K562 (cell line): ENCODE measurements around the gene PRR14. TPM values are rescaled to one million over a fixed set of nuclear protein-coding genes. Genes with fewer than 3 reads are reported as not detected.

ENCODE experiments used
- CCNT2 ChIP-seq: IDR thresholded peaks from 2 replicates; pipeline ENCODE4 v1.6.1; 2011; ENCODE audit warnings: borderline replicate concordance, low read depth, mild to moderate bottlenecking, moderate library complexity, mixed read lengths, low read length; ENCODE audit not compliant: insufficient read length; ENCODE audit errors: extremely low read depth
- FOXA3 ChIP-seq, 2 experiments: fragments of 450-650 bp in 1 of 2; sonication (generic) in 1 of 2; formaldehyde crosslinking; IDR thresholded peaks in 1 of 2; conservative IDR thresholded peaks in 1 of 2; 2 replicates each; pipeline versions ENCODE4 v1.4.0 to v1.8.0; 2020 to 2022; ENCODE audit warnings: mild to moderate bottlenecking in 2 of 2, missing genetic modification reagents in 1 of 2
- HDAC1 ChIP-seq, 2 experiments: fragments of 450-650 bp; IDR thresholded peaks; 2 replicates each; pipeline ENCODE4 v1.6.1; 2016 to 2017; ENCODE audit warnings: inconsistent platforms in 1 of 2, mild to moderate bottlenecking in 1 of 2, moderate library complexity in 1 of 2
- IFI16 ChIP-seq: fragments of 250-450 bp; sonication (Bioruptor Pico); IDR thresholded peaks from 2 replicates; pipeline ENCODE4 v2.1.2; 2022; ENCODE audit warnings: mild to moderate bottlenecking, inconsistent platforms
- KLF10 ChIP-seq: fragments of 250-450 bp; sonication (Bioruptor Pico); IDR thresholded peaks from 2 replicates; pipeline ENCODE4 v1.6.1; 2021; ENCODE audit warnings: matching md5 sums
- SIN3B ChIP-seq: fragments of 450-650 bp; IDR thresholded peaks from 2 replicates; pipeline ENCODE4 v1.6.1; 2017; ENCODE audit warnings: low read depth, mild to moderate bottlenecking, moderate library complexity
- SRSF3 ChIP-seq: fragments of 200-400 bp; formaldehyde crosslinking; IDR thresholded peaks from 2 replicates; pipeline ENCODE4 v1.6.1; 2016; ENCODE audit warnings: mild to moderate bottlenecking, low read length, moderate library complexity; ENCODE audit not compliant: insufficient read depth
- TAF15 ChIP-seq: fragments of 200-400 bp; formaldehyde crosslinking; IDR thresholded peaks from 2 replicates; pipeline ENCODE4 v1.6.1; 2017; ENCODE audit warnings: mild to moderate bottlenecking, low read depth, low read length, moderate library complexity
- YBX1 ChIP-seq: fragments of 450-650 bp; IDR thresholded peaks from 2 replicates; pipeline ENCODE4 v1.7.1; 2016; ENCODE audit warnings: mild to moderate bottlenecking
- ZNF316 ChIP-seq: fragments of 450-650 bp; IDR thresholded peaks from 2 replicates; pipeline ENCODE4 v1.6.1; 2016
- ZNF696 ChIP-seq: fragments of 250-450 bp; sonication (Bioruptor Pico); conservative IDR thresholded peaks from 2 replicates; pipeline ENCODE4 v1.4.0; 2020; ENCODE audit warnings: mild to moderate bottlenecking, moderate library complexity
- polyA plus RNA-seq, 8 experiments: library from polyadenylated mRNA; depleted of rRNA in 4 of 8; stranded (reverse) in 5 of 8; unstranded in 3 of 8; fragments of >200 nt; fragmentation: Nextera tagmentation in 2 of 8; fragmentation: Illumina TruSeq in 1 of 8; extraction: Ambion mirVana in 2 of 8; extraction: Trizol in 1 of 8; gene quantifications; 2 replicates each; pipeline versions ENCODE4 v1.2.1 to v1.2.3, GENCODE V29; 2011 to 2014; ENCODE audit warnings: inconsistent platforms in 1 of 8, missing spikeins in 1 of 8
- total RNA-seq, 7 experiments: library from RNA; depleted of rRNA in 6 of 7; stranded (reverse); fragments of >200 nt in 6 of 7; fragmentation: Illumina TruSeq in 2 of 7; extraction: Trizol in 2 of 7; gene quantifications; 2 replicates each; pipeline versions ENCODE4 v1.2.1 to v1.2.3, GENCODE V29; 2011 to 2021; ENCODE audit warnings: low replicate concordance in 1 of 7
- TF ChIP-seq, protein P1 (sequence below): fragments of 450-650 bp; formaldehyde crosslinking; IDR thresholded peaks from 2 replicates; pipeline ENCODE4 v1.4.0; 2022; ENCODE audit warnings: missing genetic modification characterization
- TF ChIP-seq, protein P2 (sequence below): fragments of 200-800 bp; sonication (Bioruptor generic); IDR thresholded peaks from 2 replicates; pipeline ENCODE4 v1.6.1; 2017; ENCODE audit warnings: missing genetic modification characterization, missing compliant biosample characterization
- TF ChIP-seq, protein P3 (sequence below), 2 experiments: IDR thresholded peaks; 2 replicates each; pipeline ENCODE4 v1.6.1; 2012; ENCODE audit warnings: improper control_type of control experiment in 2 of 2, low read depth in 2 of 2, low read length in 2 of 2, borderline replicate concordance in 1 of 2
- TF ChIP-seq, protein P4 (sequence below): sonication (generic); formaldehyde crosslinking; IDR thresholded peaks from 2 replicates; pipeline ENCODE4 v1.8.0; 2022; ENCODE audit warnings: missing genetic modification reagents, mild to moderate bottlenecking, moderate library complexity, borderline replicate concordance

The PRR14 gene
- total and polyA plus RNA-seq, 9 of the 15 experiments (the other 6 are each of a cell fraction or from before 2014, with no cell fraction given): 2.2 to 63.1 (median 11.5) TPM

DNA sequence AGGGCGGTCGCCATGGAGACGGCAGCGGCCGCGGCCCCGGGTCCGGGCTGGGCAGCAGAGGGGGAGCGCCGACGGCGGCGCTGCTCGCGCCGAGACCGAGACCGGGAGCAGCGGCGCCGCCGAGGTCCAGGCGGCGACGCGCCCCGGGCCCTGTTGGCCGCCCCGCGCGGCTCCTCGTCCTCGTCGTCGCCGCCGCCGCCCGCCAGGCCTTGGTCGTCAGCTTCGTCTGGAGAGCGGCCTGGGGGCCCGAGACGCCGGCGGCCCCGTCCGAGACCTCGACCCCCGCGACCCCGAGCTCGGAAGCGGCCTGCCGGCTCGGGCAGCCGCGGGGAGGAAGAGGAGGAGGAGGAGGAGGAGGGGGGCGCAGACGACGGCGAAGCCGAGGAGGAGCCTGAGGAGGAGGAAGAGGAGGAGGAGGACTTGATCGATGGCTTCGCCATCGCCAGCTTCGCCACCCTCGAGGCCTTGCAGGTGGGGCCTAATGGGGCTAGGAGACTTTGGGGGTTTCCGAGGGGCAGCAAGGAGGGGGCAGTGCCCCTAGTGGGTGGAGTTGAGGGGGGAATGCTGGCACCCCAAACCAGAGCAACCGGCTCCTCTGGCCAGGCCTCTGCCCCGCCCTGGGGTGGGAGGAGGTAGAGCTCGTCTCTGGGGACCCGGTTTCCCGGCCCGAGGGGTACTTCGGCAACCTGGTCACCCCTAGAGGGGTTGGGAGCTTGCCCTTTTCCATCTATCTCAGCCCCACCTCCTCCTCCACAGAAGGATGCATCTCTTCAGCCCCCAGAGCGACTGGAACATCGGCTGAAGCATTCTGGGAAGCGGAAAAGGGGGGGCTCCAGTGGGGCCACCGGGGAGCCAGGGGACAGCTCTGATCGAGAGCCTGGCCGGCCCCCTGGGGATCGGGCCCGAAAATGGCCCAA is 9.0 kb downstream of the PRR14 start (continued):
- TF ChIP-seq, protein P1, sequence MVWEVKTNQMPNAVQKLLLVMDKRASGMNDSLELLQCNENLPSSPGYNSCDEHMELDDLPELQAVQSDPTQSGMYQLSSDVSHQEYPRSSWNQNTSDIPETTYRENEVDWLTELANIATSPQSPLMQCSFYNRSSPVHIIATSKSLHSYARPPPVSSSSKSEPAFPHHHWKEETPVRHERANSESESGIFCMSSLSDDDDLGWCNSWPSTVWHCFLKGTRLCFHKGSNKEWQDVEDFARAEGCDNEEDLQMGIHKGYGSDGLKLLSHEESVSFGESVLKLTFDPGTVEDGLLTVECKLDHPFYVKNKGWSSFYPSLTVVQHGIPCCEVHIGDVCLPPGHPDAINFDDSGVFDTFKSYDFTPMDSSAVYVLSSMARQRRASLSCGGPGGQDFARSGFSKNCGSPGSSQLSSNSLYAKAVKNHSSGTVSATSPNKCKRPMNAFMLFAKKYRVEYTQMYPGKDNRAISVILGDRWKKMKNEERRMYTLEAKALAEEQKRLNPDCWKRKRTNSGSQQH (CRISPR knock-in tag): 0 out of 2 replicates have a peak, but pooled peaks have one; percentile 25
- TF ChIP-seq SRSF3 (0 out of 2 replicates have a peak, but pooled peaks have one; percentile 25), ZNF316 (no peak), HDAC1 (IDR thresholded peaks at IDR 0.05) (0 out of 4 replicates have a peak, but pooled peaks of 1 of the 2 experiments have one; percentile 14), CCNT2 (peak; percentile 6), FOXA3 (CRISPR knock-in tag; conservative IDR thresholded peaks at IDR 0.05 in 1 of 2, IDR thresholded peaks at IDR 0.05 in 1 of 2) (no peak), ZNF696 (no peak), KLF10 (CRISPR knock-in tag) (no peak), IFI16 (CRISPR knock-in tag) (no peak), SIN3B (0 out of 2 replicates have a peak, but pooled peaks have one; percentile 5), YBX1 (no peak), TAF15 (0 out of 2 replicates have a peak, but pooled peaks have one; percentile 60)
- TF ChIP-seq, protein P2, sequence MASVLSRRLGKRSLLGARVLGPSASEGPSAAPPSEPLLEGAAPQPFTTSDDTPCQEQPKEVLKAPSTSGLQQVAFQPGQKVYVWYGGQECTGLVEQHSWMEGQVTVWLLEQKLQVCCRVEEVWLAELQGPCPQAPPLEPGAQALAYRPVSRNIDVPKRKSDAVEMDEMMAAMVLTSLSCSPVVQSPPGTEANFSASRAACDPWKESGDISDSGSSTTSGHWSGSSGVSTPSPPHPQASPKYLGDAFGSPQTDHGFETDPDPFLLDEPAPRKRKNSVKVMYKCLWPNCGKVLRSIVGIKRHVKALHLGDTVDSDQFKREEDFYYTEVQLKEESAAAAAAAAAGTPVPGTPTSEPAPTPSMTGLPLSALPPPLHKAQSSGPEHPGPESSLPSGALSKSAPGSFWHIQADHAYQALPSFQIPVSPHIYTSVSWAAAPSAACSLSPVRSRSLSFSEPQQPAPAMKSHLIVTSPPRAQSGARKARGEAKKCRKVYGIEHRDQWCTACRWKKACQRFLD (CRISPR knock-in tag): 0 out of 2 replicates have a peak, but pooled peaks have one; percentile 21
- TF ChIP-seq, protein P3, sequence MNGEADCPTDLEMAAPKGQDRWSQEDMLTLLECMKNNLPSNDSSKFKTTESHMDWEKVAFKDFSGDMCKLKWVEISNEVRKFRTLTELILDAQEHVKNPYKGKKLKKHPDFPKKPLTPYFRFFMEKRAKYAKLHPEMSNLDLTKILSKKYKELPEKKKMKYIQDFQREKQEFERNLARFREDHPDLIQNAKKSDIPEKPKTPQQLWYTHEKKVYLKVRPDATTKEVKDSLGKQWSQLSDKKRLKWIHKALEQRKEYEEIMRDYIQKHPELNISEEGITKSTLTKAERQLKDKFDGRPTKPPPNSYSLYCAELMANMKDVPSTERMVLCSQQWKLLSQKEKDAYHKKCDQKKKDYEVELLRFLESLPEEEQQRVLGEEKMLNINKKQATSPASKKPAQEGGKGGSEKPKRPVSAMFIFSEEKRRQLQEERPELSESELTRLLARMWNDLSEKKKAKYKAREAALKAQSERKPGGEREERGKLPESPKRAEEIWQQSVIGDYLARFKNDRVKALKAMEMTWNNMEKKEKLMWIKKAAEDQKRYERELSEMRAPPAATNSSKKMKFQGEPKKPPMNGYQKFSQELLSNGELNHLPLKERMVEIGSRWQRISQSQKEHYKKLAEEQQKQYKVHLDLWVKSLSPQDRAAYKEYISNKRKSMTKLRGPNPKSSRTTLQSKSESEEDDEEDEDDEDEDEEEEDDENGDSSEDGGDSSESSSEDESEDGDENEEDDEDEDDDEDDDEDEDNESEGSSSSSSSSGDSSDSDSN (IDR thresholded peaks at IDR 0.05; ENCODE audit: borderline replicate concordance in 1 of 2, low read depth in 2 of 2, low read length in 2 of 2): 0 out of 4 replicates have a peak, but pooled peaks have one; percentile 8 to 74
- TF ChIP-seq, protein P4, sequence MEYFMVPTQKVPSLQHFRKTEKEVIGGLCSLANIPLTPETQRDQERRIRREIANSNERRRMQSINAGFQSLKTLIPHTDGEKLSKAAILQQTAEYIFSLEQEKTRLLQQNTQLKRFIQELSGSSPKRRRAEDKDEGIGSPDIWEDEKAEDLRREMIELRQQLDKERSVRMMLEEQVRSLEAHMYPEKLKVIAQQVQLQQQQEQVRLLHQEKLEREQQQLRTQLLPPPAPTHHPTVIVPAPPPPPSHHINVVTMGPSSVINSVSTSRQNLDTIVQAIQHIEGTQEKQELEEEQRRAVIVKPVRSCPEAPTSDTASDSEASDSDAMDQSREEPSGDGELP: peak; percentile 12; the same call in 1 of the 2 replicates
